T-helper 2 cell treated with Interferon-gamma antibody and Interleukin-4, amounts not matched to agents 100 ng/mL and 5 ng/mL, for 36 hours (primary cell): ENCODE data around the gene EEF1A2. TPM values are rescaled to one million over a fixed set of nuclear protein-coding genes. Genes with fewer than 3 reads are reported as not detected.

Source experiments
- intact Hi-C: fragments of 100-400 bp; cut with micrococcal nuclease; formaldehyde crosslinking; loops from one replicate; pipeline ENCODE4 v1.15.1; 2023
- total RNA-seq: library from RNA; stranded (reverse); gene quantifications from 2 replicates; pipeline ENCODE4 v1.2.3, GENCODE V29; 2022

The EEF1A2 gene
- 0.45 and 0.55 TPM in 2 replicates for total RNA-seq

DNA sequence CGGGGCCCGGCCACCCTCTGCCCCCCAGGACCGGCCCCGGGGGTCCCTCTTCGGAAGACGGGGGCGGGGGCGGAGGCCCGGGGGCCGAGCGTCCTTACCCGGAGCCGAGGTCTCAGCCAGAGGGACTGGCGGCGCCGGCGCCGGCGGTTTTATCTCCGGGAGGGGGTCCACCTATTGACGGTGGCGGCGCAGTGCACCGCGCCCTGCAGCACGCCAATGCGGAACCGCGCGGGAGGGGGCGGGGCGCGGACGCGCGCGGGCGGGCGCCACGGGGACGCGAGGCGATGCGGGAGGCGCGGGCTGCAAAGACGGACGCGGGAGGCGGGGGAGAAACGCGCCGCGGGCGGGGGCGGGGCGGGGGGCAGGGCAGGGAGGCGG lies at the start of gene EEF1A2:
Gene EEF1A2 (minus strand): TSS at position 124 of the 378 bp plus-strand sequence. CDS start 1,320 bp downstream, outside the sequence.
- intact Hi-C loops = no loop called here

DNA sequence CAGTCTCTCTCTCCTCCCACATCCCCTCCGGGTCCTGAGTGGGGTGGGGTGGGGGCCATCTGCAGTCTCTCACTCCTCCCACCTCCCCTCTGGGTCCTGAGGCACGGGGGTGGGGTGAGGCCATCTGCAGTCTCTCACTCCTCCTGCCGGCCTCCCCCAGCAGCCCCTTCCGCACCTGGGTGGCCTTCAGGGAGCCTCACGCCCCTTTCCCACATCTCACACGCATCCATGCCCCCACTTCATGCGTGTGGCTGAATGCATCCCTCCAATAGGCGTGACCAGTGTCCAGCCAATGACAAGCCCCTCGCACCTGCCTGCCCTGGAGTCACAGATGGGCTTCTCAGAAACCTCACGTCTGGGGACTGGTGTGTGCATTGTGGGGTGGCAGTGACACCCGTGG lies 49.7 kb upstream of the EEF1A2 start:
- intact Hi-C loops = no loop called here

DNA sequence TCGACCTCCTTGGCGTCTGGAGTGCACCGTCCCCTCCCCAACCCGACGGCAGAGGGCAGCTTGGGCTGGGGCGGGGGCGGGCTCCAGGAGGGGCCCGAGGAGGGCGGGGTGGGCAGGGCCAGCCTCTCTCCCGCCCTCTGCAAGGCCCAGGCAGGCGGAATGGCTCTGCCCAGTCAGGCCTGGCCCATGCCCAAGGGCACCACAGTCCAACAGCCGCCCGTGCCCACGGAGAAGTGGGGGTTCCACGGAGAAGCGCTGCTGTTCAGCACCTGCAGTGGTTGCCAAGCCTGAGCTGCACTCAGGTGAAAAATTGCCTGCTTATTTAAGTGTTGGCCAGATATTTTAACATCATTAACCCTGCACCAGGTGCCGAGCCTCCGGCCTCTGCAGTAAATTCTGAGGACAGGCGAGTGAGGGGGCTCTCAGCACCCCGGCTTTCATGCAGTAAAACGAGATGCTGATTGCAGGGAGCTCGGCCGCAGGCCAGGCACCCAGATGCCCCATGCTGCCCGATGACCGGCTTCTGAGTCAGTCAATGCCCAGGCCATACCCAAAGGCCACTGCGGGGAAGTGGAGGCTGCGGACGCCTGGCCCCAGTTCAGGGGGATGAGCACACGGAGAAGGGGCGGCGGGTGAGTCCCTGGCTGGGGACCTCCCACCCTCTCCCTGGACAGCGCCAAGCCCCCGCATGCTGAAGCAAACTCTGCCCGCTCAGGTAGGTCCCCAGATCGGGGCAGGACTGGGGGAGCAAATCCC lies 49.0 kb upstream of the EEF1A2 start, which contains the start of gene SRMS:
Gene SRMS (minus strand): TSS at position 25 of the 756 bp plus-strand sequence. CDS start 286 bp downstream, outside the sequence.
- intact Hi-C loops = no loop called here

DNA sequence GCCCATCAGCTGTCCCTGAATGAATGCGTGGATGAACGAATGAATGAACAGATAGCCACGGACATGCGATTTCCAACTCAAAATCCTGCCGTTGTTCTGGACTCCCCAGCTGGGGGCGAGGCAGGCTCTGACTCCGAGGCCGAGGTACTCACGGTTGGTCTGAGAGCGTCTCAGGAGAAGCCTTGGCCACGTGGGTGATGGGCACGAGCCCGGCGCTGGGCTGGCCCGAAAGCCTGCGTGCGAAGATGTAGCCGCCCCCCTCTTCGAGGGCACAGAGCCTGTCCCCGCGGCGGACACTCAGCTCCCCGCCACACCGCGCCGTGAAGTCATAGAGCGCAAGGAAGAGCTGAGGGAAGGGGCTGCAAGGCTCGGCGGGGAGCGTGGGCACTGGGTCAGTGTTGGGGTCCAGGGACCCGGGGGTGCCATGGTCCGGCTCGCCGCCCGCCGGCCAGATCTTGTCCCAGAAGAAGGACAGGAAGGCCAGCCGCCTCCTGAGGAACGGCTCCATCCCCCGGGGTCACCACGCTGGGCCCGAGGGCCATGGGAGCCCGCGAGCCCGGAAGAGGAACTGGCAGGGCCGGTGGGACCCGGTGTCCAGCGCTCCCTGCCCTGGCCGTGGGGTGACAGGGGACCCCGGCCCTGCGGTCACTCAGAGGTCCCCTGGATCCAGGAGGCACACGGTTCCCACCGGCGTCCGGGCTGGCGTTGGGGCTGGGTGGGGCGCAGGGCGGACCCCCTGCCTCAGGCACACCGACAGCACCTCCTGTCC lies 48.3 kb upstream of the EEF1A2 start:
- intact Hi-C loops = no loop called here

DNA sequence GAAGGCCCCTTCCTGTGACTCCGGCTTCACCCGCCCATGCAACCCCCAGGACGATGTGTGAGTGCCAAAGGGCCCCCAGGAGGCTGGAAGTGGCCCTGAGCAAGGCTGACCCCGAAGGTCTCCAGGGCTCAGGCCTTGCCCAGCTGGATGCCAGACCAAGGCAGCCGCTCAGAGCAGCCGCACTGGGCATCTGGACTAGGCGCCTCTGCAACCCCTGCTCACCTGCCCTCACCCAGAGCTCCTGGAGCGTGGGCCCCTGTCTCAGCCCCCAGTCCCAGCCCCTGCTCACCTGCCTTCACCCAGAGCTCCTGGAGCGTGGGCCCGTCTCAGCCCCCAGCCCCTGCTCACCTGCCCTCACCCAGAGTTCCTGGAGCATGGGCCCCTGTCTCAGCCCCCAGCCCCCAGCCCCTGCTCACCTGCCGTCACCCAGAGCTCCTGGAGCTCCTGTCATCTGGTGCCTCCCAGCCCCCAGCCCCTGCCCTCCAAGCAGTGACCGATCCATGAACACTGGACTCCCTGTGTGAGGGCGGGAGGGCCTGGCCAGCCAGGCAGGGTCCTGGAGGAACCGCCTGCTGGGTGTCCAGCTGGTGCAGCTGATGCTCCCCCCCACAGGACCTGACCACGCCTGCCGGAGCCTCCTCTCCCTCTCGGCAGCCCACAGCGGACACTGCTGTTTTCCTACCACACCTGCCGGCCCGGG lies 47.5 kb upstream of the EEF1A2 start:
- intact Hi-C loops = no loop called here

DNA sequence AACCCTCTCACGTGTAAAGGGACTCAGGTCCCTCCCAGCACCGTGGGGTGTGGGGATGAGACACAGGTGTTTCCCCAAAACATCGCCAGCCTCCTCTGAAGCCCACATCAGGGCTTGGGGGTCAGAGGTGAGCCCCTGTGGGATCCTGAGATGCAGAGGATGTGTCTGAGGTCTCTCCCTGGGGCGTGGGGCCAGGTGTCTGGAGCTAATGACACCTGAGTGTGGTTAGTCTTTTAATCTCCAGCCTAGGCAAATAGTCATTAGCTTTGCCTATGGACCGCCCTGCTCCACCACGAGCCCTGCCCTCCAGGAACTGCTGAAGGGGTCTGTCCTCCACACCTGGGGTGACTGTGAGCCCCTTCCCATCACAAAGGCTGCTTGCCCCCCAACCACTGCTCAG lies 46.9 kb upstream of the EEF1A2 start:
- intact Hi-C loops = no loop called here

DNA sequence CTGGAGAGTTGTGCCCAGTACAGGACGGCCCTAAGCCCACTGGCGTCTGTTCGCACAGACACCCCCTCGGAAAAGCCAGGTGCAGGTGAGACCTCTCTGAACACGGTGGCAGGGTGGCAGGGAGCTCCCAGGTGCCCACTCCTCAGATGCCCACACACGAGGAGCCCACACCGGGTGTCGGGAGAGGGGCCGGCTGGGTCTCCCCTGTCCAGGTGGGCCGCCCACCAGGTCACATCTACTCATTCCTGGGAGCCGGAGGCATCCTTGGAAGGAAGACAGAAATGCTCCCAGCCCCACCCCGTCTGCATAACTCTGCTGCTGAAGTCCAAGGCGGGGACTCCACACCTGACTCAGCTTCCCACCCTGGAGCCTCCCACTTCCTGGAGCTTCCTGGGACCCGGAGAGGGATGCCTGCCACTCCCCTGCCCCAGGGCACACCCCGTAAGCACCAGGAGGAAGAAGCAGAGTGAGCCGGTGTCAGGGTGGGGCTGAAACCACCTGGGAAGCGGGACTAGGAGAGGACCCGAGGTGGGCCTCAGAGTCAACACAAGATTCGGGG lies 46.2 kb upstream of the EEF1A2 start:
- intact Hi-C loops = no loop called here

DNA sequence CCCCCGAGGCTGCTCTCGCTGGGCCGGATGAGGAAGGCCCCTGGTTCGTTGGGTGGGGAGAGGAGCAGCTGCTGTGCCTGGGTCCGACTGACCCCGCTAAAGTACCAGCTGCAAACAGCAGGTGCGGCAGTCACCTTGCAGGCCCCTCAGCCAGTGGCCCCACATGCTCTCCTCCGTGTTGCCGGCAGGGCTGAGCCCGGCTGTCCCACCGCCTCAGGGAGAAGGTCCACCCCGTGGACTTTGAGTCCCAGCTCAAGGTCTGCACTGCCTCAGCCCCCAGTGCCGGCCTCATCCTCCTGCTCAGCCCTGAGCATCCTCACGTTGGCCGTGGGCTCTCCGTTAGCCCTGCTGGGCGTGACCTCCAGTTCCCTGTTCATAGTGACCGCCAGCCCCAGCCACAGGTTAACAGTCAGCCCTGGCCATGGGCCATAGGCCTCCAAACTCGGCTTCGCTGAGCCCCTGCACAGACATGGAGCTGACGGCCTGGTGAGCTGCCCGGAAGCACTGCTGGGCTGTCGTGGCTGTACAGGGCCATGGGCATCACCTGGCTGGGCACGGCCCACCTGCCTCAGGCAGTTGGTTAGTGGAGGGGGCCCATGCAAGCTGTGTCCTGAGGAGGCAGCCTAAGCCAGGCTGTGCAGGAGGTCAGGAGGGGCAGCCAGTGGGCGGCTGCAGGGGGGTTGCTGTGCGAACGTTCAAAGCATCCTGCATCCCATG lies 45.5 kb upstream of the EEF1A2 start:
- intact Hi-C loops = no loop called here

DNA sequence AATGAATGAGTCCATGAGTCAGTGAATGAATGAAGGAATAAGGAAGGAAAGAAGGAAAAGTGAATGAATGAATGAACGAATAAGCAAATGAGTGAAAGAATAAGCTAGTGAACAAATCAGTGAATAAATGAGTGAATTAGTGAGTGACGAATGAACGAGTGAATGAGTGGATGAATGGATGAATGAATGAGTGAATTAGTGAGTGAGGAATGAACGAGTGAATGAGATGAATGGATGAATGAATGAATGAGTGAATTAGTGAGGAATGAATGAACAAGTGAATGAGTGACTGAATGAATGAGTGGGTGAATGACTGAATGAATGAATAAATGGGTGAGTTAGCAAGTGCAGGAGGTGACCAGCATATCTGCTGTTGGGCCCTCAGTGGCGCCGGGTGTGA lies 44.9 kb upstream of the EEF1A2 start:
- intact Hi-C loops = no loop called here

DNA sequence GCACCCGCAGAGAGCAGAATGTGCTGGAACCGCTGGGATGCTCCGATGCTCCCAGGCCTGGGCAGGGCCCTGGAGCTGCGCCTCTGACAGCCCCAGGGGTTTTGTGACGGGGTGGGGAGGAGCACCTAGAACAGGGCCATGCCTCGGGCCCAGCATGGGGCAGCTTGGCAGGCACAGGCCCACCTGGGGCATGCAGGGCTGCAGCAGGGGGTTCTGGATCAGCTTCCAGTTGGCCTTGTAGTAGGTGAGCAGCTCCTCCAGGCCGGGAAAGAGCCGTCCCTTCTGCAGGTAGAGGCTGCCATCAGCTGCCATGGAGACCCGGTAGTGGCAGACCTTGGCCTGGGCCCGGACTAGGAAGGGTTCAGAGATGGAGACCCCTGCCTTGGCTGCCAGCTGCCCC lies 44.2 kb upstream of the EEF1A2 start:
- intact Hi-C loops = no loop called here

DNA sequence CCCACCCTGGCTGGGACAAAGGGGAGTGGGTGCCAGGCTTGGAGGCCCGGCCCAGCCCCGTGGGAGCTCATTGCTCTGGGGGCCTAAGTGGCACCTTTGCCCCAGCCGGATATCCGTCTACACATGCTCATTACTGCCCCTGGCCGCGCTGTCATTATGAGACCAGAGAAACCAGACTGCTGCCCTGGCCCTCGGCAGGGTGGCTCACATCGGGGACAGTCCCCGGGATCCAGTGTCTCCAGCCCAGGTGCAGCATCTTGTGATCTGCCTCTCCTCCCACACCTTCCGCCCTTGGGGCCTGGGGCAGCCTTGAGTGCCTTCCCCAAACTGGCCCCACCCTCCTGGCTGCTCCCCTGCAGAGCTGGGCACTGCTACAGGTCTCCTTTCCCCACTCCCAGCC lies 43.8 kb upstream of the EEF1A2 start:
- intact Hi-C loops = no loop called here

DNA sequence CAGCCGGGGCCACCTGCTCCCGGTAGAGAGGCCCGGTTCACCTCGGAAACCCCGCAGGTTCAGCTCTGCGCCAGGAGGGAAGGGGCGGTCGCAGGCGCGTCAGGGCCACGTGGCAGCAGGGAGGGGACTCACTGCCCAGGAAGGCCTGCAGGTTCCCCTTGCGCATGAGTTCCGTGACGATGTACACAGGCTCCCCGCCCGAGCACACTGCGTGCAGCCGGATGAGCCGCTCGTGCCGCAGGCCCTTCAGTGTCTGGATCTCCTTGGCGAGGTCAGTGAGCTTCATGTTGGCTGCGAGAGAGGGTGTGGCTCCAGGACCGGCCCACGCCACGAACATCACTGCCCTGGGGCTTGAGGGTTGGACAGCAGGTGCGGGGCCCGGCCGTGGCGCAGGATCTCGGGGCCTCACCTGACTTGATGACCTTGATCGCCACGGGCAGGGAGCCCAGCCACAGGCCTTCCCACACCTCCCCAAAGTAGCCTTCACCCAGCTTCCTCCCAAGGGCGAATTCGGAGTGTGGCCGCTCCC lies 43.2 kb upstream of the EEF1A2 start:
- intact Hi-C loops = no loop called here

DNA sequence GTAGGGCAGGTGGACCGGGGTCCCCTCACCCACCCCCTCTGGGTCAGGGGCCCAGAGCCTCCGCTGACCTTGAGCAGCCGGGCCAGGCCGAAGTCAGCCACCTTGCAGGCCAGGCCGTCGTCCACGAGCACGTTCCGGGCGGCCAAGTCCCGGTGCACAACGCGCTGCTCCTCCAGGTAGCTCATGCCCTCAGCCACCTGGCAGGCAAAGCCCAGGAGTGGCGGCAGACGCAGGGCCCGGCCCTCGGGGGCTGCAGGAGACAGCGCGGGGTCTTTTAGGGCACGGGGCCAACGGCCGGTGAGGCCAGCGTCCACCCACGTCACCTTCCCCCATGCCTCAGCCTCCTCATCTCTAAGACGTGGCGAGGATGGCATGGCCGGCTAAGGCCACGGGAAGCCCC lies 42.5 kb upstream of the EEF1A2 start:
- intact Hi-C loops = no loop called here

DNA sequence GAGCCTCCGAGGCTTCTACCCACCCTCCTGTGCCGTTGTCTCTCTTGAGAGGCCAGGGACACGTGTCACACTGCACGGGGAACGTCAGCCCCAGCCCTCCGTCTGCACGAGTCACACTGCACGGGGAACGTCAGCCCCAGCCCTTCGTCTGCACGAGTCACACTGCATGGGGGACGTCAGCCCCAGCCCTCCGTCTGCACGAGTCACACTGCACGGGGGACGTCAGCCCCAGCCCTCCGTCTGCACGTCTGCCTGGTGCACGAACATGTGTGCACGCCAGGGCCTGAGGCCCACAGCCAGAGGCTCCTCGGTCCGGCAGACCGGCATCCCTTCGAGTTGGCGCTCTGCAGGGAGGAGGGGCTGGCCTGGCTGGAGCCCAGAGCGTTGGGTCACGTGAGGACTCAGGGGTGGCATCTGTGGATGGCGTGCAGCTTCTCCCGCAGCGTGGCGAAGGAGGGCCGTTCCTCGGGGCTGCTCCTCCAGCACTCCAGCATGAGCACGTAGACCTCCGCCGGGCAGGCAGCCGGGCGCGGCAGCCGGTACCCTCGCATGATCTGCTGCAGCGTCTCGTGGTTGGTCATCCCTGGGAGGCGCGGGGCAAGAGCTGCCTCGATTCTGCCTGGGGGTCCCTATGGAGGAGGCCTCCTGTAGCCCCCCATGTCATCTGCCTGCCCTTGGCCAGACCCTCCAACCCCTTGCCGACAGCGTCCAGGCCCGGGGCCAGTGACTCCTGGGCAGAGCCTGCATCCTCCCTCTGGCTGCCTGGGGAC lies 41.7 kb upstream of the EEF1A2 start:
- intact Hi-C loops = no loop called here

DNA sequence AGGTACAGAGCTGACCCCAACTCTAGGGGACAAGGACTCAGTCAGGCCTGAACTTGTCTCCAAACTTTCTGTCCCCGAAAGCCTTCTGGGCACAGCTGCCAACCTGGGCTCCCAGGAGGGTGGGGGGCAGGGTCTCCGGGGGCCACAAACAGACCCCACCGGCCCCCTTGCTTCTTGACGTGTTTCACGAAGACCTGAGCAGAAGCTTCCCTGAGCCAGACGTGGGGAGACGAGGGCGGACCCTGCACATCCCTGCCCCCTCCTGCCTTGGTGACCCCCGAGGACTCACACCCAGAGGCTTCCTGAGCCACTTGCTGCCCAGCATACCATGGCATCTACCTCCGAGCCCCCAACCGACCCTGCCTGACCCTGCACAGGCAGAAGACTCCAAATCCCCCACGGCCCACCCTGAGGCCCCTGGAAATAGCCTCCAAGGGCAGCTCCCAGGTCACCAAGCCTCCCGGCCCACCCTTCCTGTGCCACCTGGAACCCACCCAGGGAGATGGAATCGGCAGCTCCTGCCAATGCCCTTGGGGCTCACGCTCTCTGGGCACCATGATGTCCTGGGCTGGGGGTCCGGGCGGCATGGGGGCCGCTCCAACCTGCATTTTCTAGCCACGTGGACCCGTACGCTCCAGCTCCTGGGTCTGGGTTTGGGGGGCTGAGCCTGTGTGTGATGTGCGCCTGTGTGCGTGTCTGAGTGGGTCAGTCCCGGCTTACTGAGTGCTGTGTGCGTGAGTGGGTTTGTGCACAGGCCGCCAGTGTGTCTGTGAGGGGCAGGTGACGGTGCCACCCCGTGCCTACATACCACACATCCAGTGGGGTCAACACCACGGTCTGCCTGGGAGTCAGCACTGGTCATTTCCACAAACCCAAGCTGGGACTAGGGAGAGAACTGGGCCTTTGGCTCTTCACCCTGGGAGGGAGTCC lies 40.8 kb upstream of the EEF1A2 start:
- intact Hi-C loops = loop anchor here (2.0 to 5.0 kb wide), 6 partner anchors 33 to 433 kb away; partner anchors contain the start of genes ARFRP1, HELZ2, UCKL1 and ZGPAT

DNA sequence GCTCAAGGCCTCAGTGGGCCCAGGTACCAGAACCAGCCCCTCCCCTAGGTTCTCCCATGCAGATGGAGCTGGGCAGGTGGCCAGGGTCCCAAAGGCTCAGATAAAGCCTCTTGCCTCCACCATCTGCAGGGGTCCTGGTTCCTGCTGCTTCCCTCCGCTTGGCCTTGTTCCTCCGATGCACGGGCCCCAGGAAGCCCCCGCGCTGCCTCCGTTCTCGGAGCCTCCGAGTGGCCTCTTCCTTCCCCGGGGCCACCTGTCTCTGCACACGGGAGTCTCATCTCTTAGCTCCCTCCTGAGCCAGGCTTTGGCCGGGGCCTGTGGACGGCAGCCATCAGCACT lies 40.2 kb upstream of the EEF1A2 start:
- intact Hi-C loops = loop anchor here (2.0 to 5.0 kb wide), 6 partner anchors 33 to 433 kb away; partner anchors contain the start of genes ARFRP1, HELZ2, UCKL1 and ZGPAT

DNA sequence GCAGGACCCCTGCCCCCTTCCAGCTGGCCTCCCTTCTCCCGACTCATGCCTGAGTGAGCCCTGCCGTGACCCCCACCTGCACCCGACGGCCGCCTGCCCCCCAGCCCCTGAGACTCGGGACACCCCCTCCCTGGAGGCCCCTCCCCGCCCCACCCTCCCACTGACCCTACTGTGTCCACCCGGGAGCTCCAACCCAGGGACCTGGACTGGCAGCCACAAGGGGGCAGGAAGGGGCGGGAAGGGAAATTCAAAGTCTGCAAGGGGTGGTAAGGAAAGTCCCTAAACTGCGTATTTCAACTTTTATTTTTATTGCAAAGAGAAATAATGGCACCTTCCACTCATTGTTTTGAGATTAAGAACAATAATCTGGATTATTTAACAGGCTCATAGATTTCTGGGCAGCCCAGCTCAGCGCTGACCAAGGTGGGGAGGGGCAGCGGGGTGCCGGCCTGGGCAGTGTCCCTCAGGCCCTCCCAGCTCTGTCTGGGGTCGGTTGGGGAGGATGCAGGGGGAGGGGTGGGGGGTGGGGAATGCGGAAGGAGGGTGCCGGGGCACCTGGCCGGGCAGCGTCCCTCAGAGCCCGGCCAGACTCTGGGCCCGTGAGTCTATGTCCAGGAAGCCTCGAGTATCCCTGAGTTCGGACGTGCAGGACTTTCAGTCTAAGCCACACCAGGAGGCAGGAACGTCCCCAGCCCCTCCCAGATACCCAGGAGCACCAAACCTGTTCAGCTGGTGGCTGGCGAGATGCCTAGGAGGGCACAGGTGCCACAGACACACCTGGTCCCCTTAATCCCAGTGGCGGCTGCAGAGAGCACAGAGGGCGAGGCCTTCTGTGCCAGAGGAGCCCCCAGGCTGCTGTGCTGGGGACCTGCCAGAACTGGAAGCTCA lies 39.6 kb upstream of the EEF1A2 start:
- intact Hi-C loops = loop anchor here (2.0 to 5.0 kb wide), 6 partner anchors 34 to 434 kb away; partner anchors contain the start of genes ARFRP1, HELZ2, UCKL1 and ZGPAT
